HEK293T (cell line): ENCODE measurements around the gene NFIX.

Source experiments
- FOXK2 ChIP-seq: fragments of 450-650 bp; IDR thresholded peaks from 2 replicates; pipeline ENCODE4 v1.6.1; 2016; ENCODE audit warnings: mild to moderate bottlenecking
- L3MBTL2 ChIP-seq: fragments of 450-650 bp; conservative IDR thresholded peaks from 2 replicates; pipeline ENCODE4 v1.6.1; 2016; ENCODE audit warnings: mild to moderate bottlenecking

- no peak for TF ChIP-seq FOXK2
- no peak for TF ChIP-seq L3MBTL2
Measured at GRCh38 chr19:12954612-12954962, 40.7 kb upstream of the NFIX start.
